AG09319 (cell line): ENCODE measurements around the gene CDADC1.
"Not testable (repeated sequence)": the region's sequence is repeated elsewhere in the genome, so short reads cannot be mapped to it uniquely, and the experiment has no call there.

ENCODE experiments used
- DNase-seq: peaks from one replicate; pipeline ENCODE4 v3.0.0-alpha.2; 2010; ENCODE audit warnings: low read depth; ENCODE audit errors: extremely low read depth
- CTCF ChIP-seq: IDR thresholded peaks from 2 replicates; pipeline ENCODE4 v1.5.1; 2011; ENCODE audit warnings: low read depth, mild to moderate bottlenecking, inconsistent platforms, low read length, moderate library complexity

The CDADC1 gene

GRCh38 chr13:49288458-49288857 is 40.7 kb downstream of the CDADC1 start:
- no peak for DNase-seq
- TF ChIP-seq CTCF = no peak

GRCh38 chr13:49292742-49293486 is 45.2 kb downstream of the CDADC1 start:
- no peak for TF ChIP-seq CTCF
- DNase-seq = peak; percentile 24

DNA sequence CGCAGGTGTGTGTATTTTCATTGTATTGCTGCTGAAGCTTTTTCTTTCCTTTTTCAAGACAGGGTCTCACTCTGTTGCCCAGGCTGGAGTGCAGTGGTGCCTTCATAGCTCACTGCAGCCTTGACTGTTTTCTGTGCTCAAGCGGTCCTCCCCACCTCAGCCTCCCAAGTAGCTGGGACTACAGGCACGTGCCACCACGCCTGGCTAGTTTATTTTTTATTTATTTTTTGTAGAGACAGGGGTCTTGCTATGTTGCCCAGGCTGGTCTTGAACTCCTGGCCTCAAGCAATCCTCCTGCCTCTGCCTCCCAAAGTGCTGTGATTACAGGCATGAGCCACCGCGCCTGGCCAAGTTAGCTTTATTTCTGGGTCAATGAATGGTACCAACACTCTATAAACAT is 47.0 kb downstream of the CDADC1 start:
- not testable (repeated sequence) for DNase-seq

DNA sequence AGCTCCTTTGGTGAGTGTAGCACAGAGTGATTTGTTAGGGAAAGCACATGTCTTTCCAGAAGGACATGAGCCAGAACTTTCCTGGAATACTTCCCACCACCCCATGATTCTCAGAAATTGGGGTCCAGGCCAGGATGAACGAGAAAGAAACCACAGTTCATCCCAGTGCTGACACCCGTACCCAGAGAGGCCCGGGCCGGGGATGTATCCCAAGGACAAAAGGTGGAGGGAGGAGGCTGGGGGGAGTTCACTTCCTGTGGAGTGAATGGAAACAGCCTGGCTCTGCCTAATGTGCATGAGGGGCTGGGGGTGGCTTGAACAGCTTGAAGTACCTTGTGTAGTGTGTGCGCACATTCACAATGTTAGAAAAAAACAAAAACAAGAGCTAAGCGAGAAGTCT is 47.5 kb downstream of the CDADC1 start:
- no peak for DNase-seq
- no peak for TF ChIP-seq CTCF

DNA sequence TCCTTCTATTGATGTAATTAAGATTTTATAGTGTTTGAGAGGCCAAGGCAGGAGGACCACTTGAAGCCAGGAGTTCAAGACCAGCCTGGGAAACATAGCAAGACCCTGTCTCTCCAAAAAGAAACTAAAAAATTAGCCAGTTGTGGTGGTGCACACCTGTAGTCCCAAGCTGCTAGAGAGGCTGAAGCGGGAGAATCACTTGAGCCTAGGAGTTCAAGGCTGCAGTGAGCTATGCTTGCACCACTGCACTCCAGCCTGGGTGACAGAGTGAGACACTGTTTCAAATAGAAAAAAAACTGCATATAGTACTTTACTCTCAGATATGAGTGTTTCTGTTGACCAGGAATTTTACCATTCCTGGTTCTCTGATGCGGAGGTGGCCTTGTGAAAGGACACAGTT is 48.9 kb downstream of the CDADC1 start:
- TF ChIP-seq CTCF = no peak
- DNase-seq = no peak

DNA sequence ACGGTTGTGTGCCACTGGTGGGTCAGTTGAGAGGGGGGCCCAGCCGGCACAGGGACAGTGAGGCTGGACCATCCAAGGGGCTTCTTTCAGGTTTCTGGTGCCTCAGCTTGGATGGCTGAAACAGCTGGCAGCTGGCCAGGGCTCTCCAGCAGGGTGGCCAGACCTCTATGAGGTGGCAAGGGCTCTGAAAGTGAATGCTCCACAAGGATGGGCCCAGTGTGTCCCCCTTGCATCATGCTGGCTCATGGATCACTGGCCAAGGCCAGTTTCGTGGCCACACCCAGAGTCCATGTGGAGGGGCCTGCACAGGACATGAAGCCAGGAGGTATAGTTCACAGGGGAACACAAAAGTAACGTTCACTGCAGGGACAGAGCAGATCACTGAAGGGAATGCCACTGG is 49.6 kb downstream of the CDADC1 start:
- no peak for TF ChIP-seq CTCF
- DNase-seq = no peak

GRCh38 chr13:49298416-49298815 is 50.7 kb downstream of the CDADC1 start:
- TF ChIP-seq CTCF = no peak
- DNase-seq = no peak
